ENCODE measurements around the gene APOBEC3C. TPM values are rescaled to one million over a fixed set of nuclear protein-coding genes. Genes with fewer than 3 reads are reported as not detected.
"Not testable (repeated sequence)": the region's sequence is repeated elsewhere in the genome, so short reads cannot be mapped to it uniquely, and the experiment has no call there.

The APOBEC3C gene
- total and polyA plus RNA-seq, 2 experiments from 2014 or later, result 6.6 to 104 TPM

- Histone ChIP-seq H3F3A (ENCODE audit: insufficient read depth) (no peaks in the 10 kb centered on the region), H3K27me3 (replicated peaks; ENCODE audit: insufficient read depth) (peaks cover 19% of the 10 kb centered on the region; the same call in 1 of the 2 replicates), H3K9me3 (ENCODE audit: low read depth) (no peaks in the 10 kb centered on the region), H3K4me2 (ENCODE audit: unreplicated experiment) (no peak overlapping the region), H3K36me3 (ENCODE audit: low read depth) (no peaks in the 10 kb centered on the region), H3K9ac (no peak overlapping the region), H3K27ac (no peak overlapping the region), H3K4me1 (ENCODE audit: insufficient read depth) (no peaks in the 10 kb centered on the region), H4K20me1 (ENCODE audit: insufficient read depth) (no peaks in the 10 kb centered on the region), H3K9me2 (ENCODE audit: insufficient read depth) (no peaks in the 10 kb centered on the region), H3K79me2 (ENCODE audit: insufficient read depth) (no peaks in the 10 kb centered on the region), H2AFZ (no peak overlapping the region), H3K4me3 (no peak overlapping the region)
- peak; percentile 51 for DNase-seq
- in situ Hi-C loops (cut with MboI), result no loop called here
- no peak for TF ChIP-seq EZH2 (IDR thresholded peaks at IDR 0.05; ENCODE audit: insufficient read depth, poor library complexity, severe bottlenecking)
- TF ChIP-seq EZH2phosphoT487 (IDR thresholded peaks at IDR 0.05; ENCODE audit: insufficient read depth, low read depth), result no peak
- WGBS, 2 experiments (ENCODE audit: low coverage in 1 of 2, low lambda C conversion rate in 2 of 2, missing lambda C conversion rate in 2 of 2), result 43 to 44% methylated on average over 15 of the region's 15 CpGs
Observed at GRCh38 chr22:38973289-38974169, 40.5 kb upstream of the APOBEC3C start.

DNA sequence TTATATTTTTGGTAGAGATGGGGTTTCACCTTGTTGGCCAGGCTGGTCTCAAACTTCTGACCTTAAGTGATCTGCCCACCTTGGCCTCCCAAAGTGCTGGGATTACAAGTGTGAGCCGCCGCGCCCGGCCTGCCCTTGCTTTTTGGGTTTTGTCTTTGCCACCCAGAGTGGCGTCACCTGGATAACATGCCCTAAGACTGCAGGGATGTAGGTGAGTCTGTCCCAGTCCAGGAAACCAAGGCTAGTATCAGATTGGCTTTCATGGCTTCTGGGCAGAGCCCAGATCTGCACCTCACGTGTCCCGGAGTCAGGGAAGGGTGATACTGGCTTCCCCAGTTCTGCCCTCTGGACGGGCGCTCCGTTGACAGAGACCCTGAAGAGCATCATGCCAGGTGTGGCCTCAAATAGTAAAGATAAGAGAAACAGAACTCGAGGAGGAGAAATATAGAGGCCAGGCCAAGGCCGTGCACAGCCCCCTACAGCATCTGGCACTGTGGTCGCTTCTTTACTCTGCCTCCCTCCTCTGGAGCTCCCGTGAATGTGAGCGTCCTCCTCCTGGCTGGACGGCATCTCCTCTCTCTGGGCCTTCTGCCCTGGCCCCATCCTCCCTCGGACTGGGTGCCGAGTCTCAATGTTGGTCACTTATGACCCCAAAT lies 39.8 kb upstream of the APOBEC3C start:
- in situ Hi-C loops (cut with MboI), result no loop called here
- no peak overlapping the region for H3K4me3 ChIP-seq
- 55 to 61% methylated on average over 18 of the region's 18 CpGs for WGBS, 2 experiments (ENCODE audit: low coverage in 1 of 2, low lambda C conversion rate in 2 of 2, missing lambda C conversion rate in 2 of 2)

GRCh38 chr22:38974826-38975175 lies 39.3 kb upstream of the APOBEC3C start:
- Histone ChIP-seq H3K9me2 (ENCODE audit: insufficient read depth) (no peaks in the 10 kb centered on the region), H3K79me2 (ENCODE audit: insufficient read depth) (no peaks in the 10 kb centered on the region), H3K27ac (no peak overlapping the region), H3K4me1 (ENCODE audit: insufficient read depth) (no peaks in the 10 kb centered on the region), H3K9ac (no peak overlapping the region), H4K20me1 (ENCODE audit: insufficient read depth) (no peaks in the 10 kb centered on the region), H3K36me3 (ENCODE audit: low read depth) (no peaks in the 10 kb centered on the region), H3K4me3 (no peak overlapping the region), H2AFZ (no peak overlapping the region), H3K27me3 (replicated peaks; ENCODE audit: insufficient read depth) (peaks cover 8% of the 10 kb centered on the region; the same call in 1 of the 2 replicates), H3K9me3 (ENCODE audit: low read depth) (no peaks in the 10 kb centered on the region), H3F3A (ENCODE audit: insufficient read depth) (no peaks in the 10 kb centered on the region), H3K4me2 (ENCODE audit: unreplicated experiment) (no peak overlapping the region)
- DNase-seq, result no peak
- 58 to 72% methylated on average over 7 of the region's 7 CpGs for WGBS, 2 experiments (ENCODE audit: low coverage in 1 of 2, low lambda C conversion rate in 2 of 2, missing lambda C conversion rate in 2 of 2)
- in situ Hi-C loops (cut with MboI), result no loop called here
- no peak for TF ChIP-seq EZH2 (IDR thresholded peaks at IDR 0.05; ENCODE audit: insufficient read depth, poor library complexity, severe bottlenecking)
- no peak for TF ChIP-seq EZH2phosphoT487 (IDR thresholded peaks at IDR 0.05; ENCODE audit: insufficient read depth, low read depth)

More for the DNA sequence above, 39.8 kb upstream of the APOBEC3C start:
- Histone ChIP-seq H3K27ac (no peak overlapping the region), H3K9me2 (ENCODE audit: insufficient read depth) (no peaks in the 10 kb centered on the region), H3K79me2 (ENCODE audit: insufficient read depth) (no peaks in the 10 kb centered on the region), H2AFZ (no peak overlapping the region), H3K27me3 (replicated peaks; ENCODE audit: insufficient read depth) (peaks cover 12% of the 10 kb centered on the region; the same call in 1 of the 2 replicates), H3K36me3 (ENCODE audit: low read depth) (no peaks in the 10 kb centered on the region), H3K4me2 (ENCODE audit: unreplicated experiment) (no peak overlapping the region), H3K4me1 (ENCODE audit: insufficient read depth) (no peaks in the 10 kb centered on the region), H4K20me1 (ENCODE audit: insufficient read depth) (no peaks in the 10 kb centered on the region), H3F3A (ENCODE audit: insufficient read depth) (no peaks in the 10 kb centered on the region), H3K9ac (no peak overlapping the region), H3K9me3 (ENCODE audit: low read depth) (no peaks in the 10 kb centered on the region)
- DNase-seq, result no peak
- TF ChIP-seq EZH2 (IDR thresholded peaks at IDR 0.05; ENCODE audit: insufficient read depth, poor library complexity, severe bottlenecking), result no peak

DNA sequence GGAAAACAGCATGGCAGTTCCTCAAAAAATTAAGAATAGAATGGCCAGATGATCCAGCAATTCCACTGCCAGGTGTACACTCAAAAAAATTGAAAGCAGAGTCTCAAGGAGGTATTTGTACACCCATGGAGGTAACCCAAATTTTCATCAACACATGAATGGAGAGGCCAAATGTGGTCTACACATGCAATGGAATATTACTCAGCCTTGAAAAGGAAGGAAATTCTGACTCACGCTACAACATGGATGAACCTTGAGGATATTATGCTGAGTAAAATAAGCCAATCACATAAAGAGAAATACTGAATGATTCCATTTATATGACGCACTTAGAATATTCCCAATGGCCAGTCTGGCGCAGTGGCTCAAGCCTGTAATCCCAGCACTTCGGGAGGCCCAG lies 36.8 kb upstream of the APOBEC3C start:
- H3K9me2 ChIP-seq (ENCODE audit: insufficient read depth); H3K4me2 ChIP-seq (ENCODE audit: unreplicated experiment); H3K36me3 ChIP-seq (ENCODE audit: low read depth); H3K79me2 ChIP-seq (ENCODE audit: insufficient read depth); H4K20me1 ChIP-seq (ENCODE audit: insufficient read depth); H3K27ac ChIP-seq; H3K9me3 ChIP-seq (ENCODE audit: low read depth); in situ Hi-C loops (cut with MboI); H3F3A ChIP-seq (ENCODE audit: insufficient read depth); H3K4me3 ChIP-seq; H3K27me3 ChIP-seq (replicated peaks; ENCODE audit: insufficient read depth); DNase-seq; H3K9ac ChIP-seq; H2AFZ ChIP-seq: not testable (repeated sequence)
- WGBS, 2 experiments (ENCODE audit: low coverage in 1 of 2, low lambda C conversion rate in 2 of 2, missing lambda C conversion rate in 2 of 2), result 94% methylated on average over 4 of the region's 4 CpGs
- peaks cover 11% of the 10 kb centered on the region for H3K4me1 ChIP-seq (ENCODE audit: insufficient read depth)

DNA sequence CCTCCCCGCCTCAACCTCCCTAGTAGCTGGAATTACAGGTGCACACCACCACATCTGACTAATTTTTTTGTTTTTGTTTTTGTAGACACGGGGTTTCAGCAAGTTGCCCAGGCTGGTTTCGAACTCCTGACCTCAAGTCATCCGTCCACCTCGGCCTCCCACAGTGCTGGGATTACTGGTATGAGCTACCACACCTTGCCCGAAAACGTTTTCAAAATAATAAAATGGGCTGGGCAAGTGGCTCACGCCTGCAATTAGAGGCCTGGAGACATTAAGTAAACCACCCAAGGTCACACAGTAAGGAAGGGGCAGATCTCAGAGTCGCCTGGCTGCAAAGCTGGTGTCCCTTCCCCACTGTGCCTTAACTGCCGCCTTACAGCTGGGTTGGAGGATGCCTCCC lies 33.5 kb upstream of the APOBEC3C start:
- H3K27ac ChIP-seq; H3K9me2 ChIP-seq (ENCODE audit: insufficient read depth); H3K4me2 ChIP-seq (ENCODE audit: unreplicated experiment); H3K27me3 ChIP-seq (replicated peaks; ENCODE audit: insufficient read depth); H3K4me3 ChIP-seq; H4K20me1 ChIP-seq (ENCODE audit: insufficient read depth); DNase-seq; in situ Hi-C loops (cut with MboI); H3F3A ChIP-seq (ENCODE audit: insufficient read depth); H3K9ac ChIP-seq; H3K9me3 ChIP-seq (ENCODE audit: low read depth); H3K79me2 ChIP-seq (ENCODE audit: insufficient read depth); H2AFZ ChIP-seq; H3K36me3 ChIP-seq (ENCODE audit: low read depth): not testable (repeated sequence)
- 72 to 76% methylated on average over 10 of the region's 10 CpGs for WGBS, 2 experiments (ENCODE audit: low coverage in 1 of 2, low lambda C conversion rate in 2 of 2, missing lambda C conversion rate in 2 of 2)
- H3K4me1 ChIP-seq (ENCODE audit: insufficient read depth), result peaks cover 11% of the 10 kb centered on the region
